Neuronal stem cell (in vitro differentiated cells): ENCODE data around the gene DMD.

Experiments used
- DNase-seq: peaks from one replicate; pipeline ENCODE4 v3.0.0-alpha.2; 2013; ENCODE audit warnings: low spot score
- H2AFZ ChIP-seq: one replicate; pipeline ENCODE4 v1.6.1; 2013; ENCODE audit warnings: mild to moderate bottlenecking, low read length, inconsistent platforms
- H2AK5ac ChIP-seq: 2 replicates; pipeline ENCODE4 v1.6.1; 2013; ENCODE audit warnings: low read depth, mild to moderate bottlenecking, inconsistent platforms, low read length, moderate library complexity, mixed read lengths
- H2BK120ac ChIP-seq: 2 replicates; pipeline ENCODE4 v1.6.1; 2013; ENCODE audit warnings: low read depth, mild to moderate bottlenecking, inconsistent platforms, low read length, moderate library complexity, mixed read lengths
- H2BK12ac ChIP-seq: one replicate; pipeline ENCODE4 v1.6.1; 2013; ENCODE audit warnings: low read length, inconsistent platforms
- H2BK15ac ChIP-seq: 2 replicates; pipeline ENCODE4 v1.6.1; 2013; ENCODE audit warnings: mild to moderate bottlenecking, low read length, inconsistent platforms, mixed read lengths
- H2BK5ac ChIP-seq: one replicate; pipeline ENCODE4 v1.6.1; 2013; ENCODE audit warnings: inconsistent platforms, mild to moderate bottlenecking, low read length, moderate library complexity
- H3K14ac ChIP-seq: one replicate; pipeline ENCODE4 v1.6.1; 2013; ENCODE audit warnings: low read length, inconsistent platforms
- H3K18ac ChIP-seq: 2 replicates; pipeline ENCODE4 v1.6.1; 2013; ENCODE audit warnings: low read length, inconsistent platforms
- H3K23ac ChIP-seq: 2 replicates; pipeline ENCODE4 v1.6.1; 2013; ENCODE audit warnings: low read depth, mild to moderate bottlenecking, mixed read lengths, low read length, inconsistent platforms; ENCODE audit not compliant: poor library complexity
- H3K27ac ChIP-seq: replicated peaks from 3 replicates; pipeline ENCODE4 v1.5.1; 2013; ENCODE audit warnings: low read length, inconsistent platforms
- H3K27me3 ChIP-seq, 3 experiments: 2 replicates each; pipeline ENCODE4 v1.6.1; 2013; ENCODE audit warnings: low read length in 3 of 3, mild to moderate bottlenecking in 2 of 3, inconsistent platforms in 1 of 3, low read depth in 1 of 3, mixed read lengths in 1 of 3, moderate library complexity in 1 of 3; ENCODE audit not compliant: control insufficient read depth in 3 of 3, insufficient read depth in 3 of 3
- H3K36me3 ChIP-seq, 2 donors: replicated peaks in 1 of 2; 2 replicates each; pipeline ENCODE4 v1.6.1; 2013; ENCODE audit warnings: low read length in 2 of 2; ENCODE audit not compliant: control insufficient read depth in 2 of 2, insufficient read depth in 2 of 2
- H3K4ac ChIP-seq: 2 replicates; pipeline ENCODE4 v1.6.1; 2013; ENCODE audit warnings: inconsistent platforms, mild to moderate bottlenecking, low read length, moderate library complexity
- H3K4me1 ChIP-seq, 2 donors: 1 replicate in 1 of 2; 2 replicates in 1 of 2; pipeline ENCODE4 v1.6.1; 2013; ENCODE audit warnings: low read length in 2 of 2, low read depth in 1 of 2; ENCODE audit not compliant: control insufficient read depth in 2 of 2, insufficient read depth in 1 of 2
- H3K4me2 ChIP-seq: one replicate; pipeline ENCODE4 v1.6.1; 2013; ENCODE audit warnings: mild to moderate bottlenecking, low read length, inconsistent platforms; ENCODE audit not compliant: insufficient read depth, poor library complexity, severe bottlenecking
- H3K4me3 ChIP-seq, 2 donors: 2 replicates each; pipeline ENCODE4 v1.5.1; 2013; ENCODE audit warnings: low read length in 2 of 2, mild to moderate bottlenecking in 2 of 2, inconsistent platforms in 1 of 2, moderate library complexity in 1 of 2
- H3K79me1 ChIP-seq: one replicate; pipeline ENCODE4 v1.6.1; 2013; ENCODE audit warnings: low read depth, mild to moderate bottlenecking, inconsistent platforms, low read length, moderate library complexity
- H3K9ac ChIP-seq: one replicate; pipeline ENCODE4 v1.6.1; 2013; ENCODE audit warnings: mild to moderate bottlenecking, low read depth, low read length, inconsistent platforms; ENCODE audit not compliant: poor library complexity
- H3K9me3 ChIP-seq, 2 donors: replicated peaks in 1 of 2; 2 replicates each; pipeline versions ENCODE3 to v1.6.1; 2013; ENCODE audit warnings: low read length in 2 of 2, mild to moderate bottlenecking in 2 of 2, inconsistent platforms in 1 of 2, low read depth in 1 of 2, mixed read lengths in 1 of 2, moderate library complexity in 1 of 2; ENCODE audit not compliant: control insufficient read depth in 2 of 2, insufficient read depth in 1 of 2
- H4K8ac ChIP-seq: one replicate; pipeline ENCODE4 v1.6.1; 2013; ENCODE audit warnings: low read depth, mild to moderate bottlenecking, inconsistent platforms, low read length, moderate library complexity
- H4K91ac ChIP-seq: one replicate; pipeline ENCODE4 v1.6.1; 2013; ENCODE audit warnings: low read length, low read depth, mild to moderate bottlenecking, inconsistent platforms; ENCODE audit not compliant: poor library complexity
- WGBS, 2 donors: extraction: QIAGEN DNeasy Blood & Tissue Kit; methylation state at CpG; one replicate each; pipeline ENCODE4 v1.1.7; 2013; ENCODE audit warnings: missing lambda C conversion rate in 2 of 2, mixed read lengths in 1 of 2; ENCODE audit not compliant: insufficient read length in 2 of 2, insufficient replicate concordance in 1 of 2; ENCODE audit errors: extremely low coverage in 2 of 2; 5-methylcytosine and 5-hydroxymethylcytosine counted together

Gene DMD

GRCh38 chrX:32954125-32954524, 257.2 kb downstream of the DMD start:
- Histone ChIP-seq H3K4ac (no peak overlapping the region), H2BK15ac (no peak overlapping the region), H4K91ac (no peak overlapping the region), H3K9me3 (no peaks in the 10 kb centered on the region), H4K8ac (no peak overlapping the region), H3K4me3 (no peak overlapping the region), H3K23ac (no peak overlapping the region), H2BK120ac (no peak overlapping the region), H2BK12ac (no peak overlapping the region), H3K79me1 (no peaks in the 10 kb centered on the region), H3K9ac (no peak overlapping the region), H3K36me3 (no peaks in the 10 kb centered on the region), H3K4me1 (no peaks in the 10 kb centered on the region), H2AK5ac (no peak overlapping the region), H3K4me2 (no peak overlapping the region), H3K27me3 (no peaks in the 10 kb centered on the region), H2AFZ (no peak overlapping the region), H3K27ac (no peak overlapping the region), H3K14ac (no peak overlapping the region), H2BK5ac (no peak overlapping the region), H3K18ac (no peak overlapping the region)
- no CpG with 5 or more reads among the region's 3 CpGs for WGBS, 2 donors
- DNase-seq = no peak

GRCh38 chrX:32948130-32948529, 263.2 kb downstream of the DMD start:
- Histone ChIP-seq H3K18ac (no peak overlapping the region), H2BK5ac (no peak overlapping the region), H3K27ac (no peak overlapping the region), H2BK12ac (no peak overlapping the region), H2BK120ac (no peak overlapping the region), H3K79me1 (no peaks in the 10 kb centered on the region), H2BK15ac (no peak overlapping the region), H3K4ac (no peak overlapping the region), H4K8ac (no peak overlapping the region), H4K91ac (no peak overlapping the region), H3K23ac (no peak overlapping the region), H3K9ac (no peak overlapping the region), H3K27me3 (no peaks in the 10 kb centered on the region), H2AFZ (no peak overlapping the region), H3K9me3 (no peaks in the 10 kb centered on the region), H2AK5ac (no peak overlapping the region), H3K14ac (no peak overlapping the region), H3K4me3 (no peak overlapping the region), H3K4me1 (no peaks in the 10 kb centered on the region), H3K4me2 (no peak overlapping the region), H3K36me3 (no peaks in the 10 kb centered on the region)
- DNase-seq = no peak
- no CpG with 5 or more reads among the region's 2 CpGs for WGBS, 2 donors

GRCh38 chrX:32937043-32937442, 274.3 kb downstream of the DMD start:
- no CpG with 5 or more reads among the region's 3 CpGs for WGBS, 2 donors
- no peak for DNase-seq
- no peak overlapping the region for H2BK120ac ChIP-seq
- no peaks in the 10 kb centered on the region for H3K4me1 ChIP-seq
- no peak overlapping the region for H2BK12ac ChIP-seq
- no peak overlapping the region for H2AFZ ChIP-seq
- no peaks in the 10 kb centered on the region for H3K27me3 ChIP-seq
- H3K27ac ChIP-seq = no peak overlapping the region
- no peak overlapping the region for H3K23ac ChIP-seq
- H3K4ac ChIP-seq = no peak overlapping the region
- no peaks in the 10 kb centered on the region for H3K79me1 ChIP-seq
- no peak overlapping the region for H2BK5ac ChIP-seq
- H3K4me2 ChIP-seq = no peak overlapping the region
- H3K9ac ChIP-seq = no peak overlapping the region
- no peak overlapping the region for H3K4me3 ChIP-seq
- H3K14ac ChIP-seq = no peak overlapping the region
- no peak overlapping the region for H2BK15ac ChIP-seq
- no peak overlapping the region for H2AK5ac ChIP-seq
- no peaks in the 10 kb centered on the region for H3K36me3 ChIP-seq
- no peak overlapping the region for H4K8ac ChIP-seq
- H4K91ac ChIP-seq = no peak overlapping the region
- no peaks in the 10 kb centered on the region for H3K9me3 ChIP-seq
- H3K18ac ChIP-seq = no peak overlapping the region

- no CpG with 5 or more reads among the region's 5 CpGs for WGBS, 2 donors
- Histone ChIP-seq H3K27ac (no peak overlapping the region), H4K8ac (no peak overlapping the region), H3K79me1 (no peaks in the 10 kb centered on the region), H2BK15ac (no peak overlapping the region), H3K9me3 (no peaks in the 10 kb centered on the region), H3K4me1 (no peaks in the 10 kb centered on the region), H2AFZ (no peak overlapping the region), H3K14ac (no peak overlapping the region), H3K4ac (no peak overlapping the region), H3K27me3 (no peaks in the 10 kb centered on the region), H3K9ac (no peak overlapping the region), H2BK12ac (no peak overlapping the region), H3K18ac (no peak overlapping the region), H3K36me3 (no peaks in the 10 kb centered on the region), H4K91ac (no peak overlapping the region), H3K23ac (no peak overlapping the region), H2BK120ac (no peak overlapping the region), H2BK5ac (no peak overlapping the region), H3K4me2 (no peak overlapping the region), H2AK5ac (no peak overlapping the region), H3K4me3 (no peak overlapping the region)
- DNase-seq = no peak
Observed at GRCh38 chrX:32933548-32933947, 277.8 kb downstream of the DMD start.
